GM23338 (cell line): ENCODE data around the gene DIRAS3. TPM values are rescaled to one million over a fixed set of nuclear protein-coding genes. Genes with fewer than 3 reads are reported as not detected.

Experiments
- ATAC-seq: fragments of 200-7000 bp; cut with Tn5 transposase; 3 replicates; pipeline ENCODE4 v1.9.1; 2020
- DNase-seq: peaks from one replicate; pipeline ENCODE4 v3.0.0-alpha.2; 2015; ENCODE audit warnings: low spot score
- H2AFZ ChIP-seq: fragments of 200-600 bp; sonication (generic); 2 replicates; pipeline ENCODE4 v1.8.0; 2016; ENCODE audit warnings: antibody characterized with exemption, mild to moderate bottlenecking, moderate library complexity
- H3F3A ChIP-seq: fragments of 200-600 bp; sonication (generic); replicated peaks from 2 replicates; pipeline ENCODE4 v1.8.0; 2017; ENCODE audit warnings: antibody characterized with exemption, mixed run types, low read depth
- H3K27ac ChIP-seq: fragments of 200-600 bp; sonication (generic); 2 replicates; pipeline ENCODE4 v1.6.1; 2016; ENCODE audit warnings: low read depth
- H3K27me3 ChIP-seq: fragments of 200-600 bp; sonication (generic); 2 replicates; pipeline ENCODE4 v1.8.0; 2016; ENCODE audit warnings: mild to moderate bottlenecking, mixed run types, moderate library complexity; ENCODE audit not compliant: insufficient read depth
- H3K36me3 ChIP-seq: fragments of 200-600 bp; sonication (generic); 2 replicates; pipeline ENCODE4 v1.8.0; 2016; ENCODE audit warnings: mild to moderate bottlenecking; ENCODE audit not compliant: insufficient read depth
- H3K4me1 ChIP-seq: fragments of 200-600 bp; sonication (generic); 2 replicates; pipeline ENCODE4 v1.8.0; 2016; ENCODE audit warnings: mild to moderate bottlenecking, moderate library complexity; ENCODE audit not compliant: insufficient read depth
- H3K4me2 ChIP-seq: fragments of 200-600 bp; sonication (generic); 2 replicates; pipeline ENCODE4 v1.7.1; 2017; ENCODE audit warnings: mixed run types
- H3K4me3 ChIP-seq: fragments of 200-600 bp; sonication (generic); 2 replicates; pipeline ENCODE4 v1.6.1; 2016; ENCODE audit warnings: mixed run types
- H3K79me2 ChIP-seq: fragments of 200-600 bp; sonication (generic); replicated peaks from 2 replicates; pipeline ENCODE4 v1.8.0; 2017; ENCODE audit warnings: mild to moderate bottlenecking; ENCODE audit not compliant: insufficient read depth
- H3K9me2 ChIP-seq: fragments of 200-600 bp; sonication (generic); 2 replicates; pipeline ENCODE4 v1.8.0; 2017; ENCODE audit not compliant: insufficient read depth
- H4K20me1 ChIP-seq: fragments of 200-600 bp; sonication (generic); replicated peaks from 2 replicates; pipeline ENCODE4 v1.8.0; 2017; ENCODE audit warnings: mild to moderate bottlenecking; ENCODE audit not compliant: insufficient read depth
- H3K27ac Mint-ChIP-seq: 2 replicates; pipeline ENCODE4 v1.8.0; 2020; ENCODE audit warnings: inconsistent platforms, mild to moderate bottlenecking, moderate library complexity, mixed read lengths
- H3K27me3 Mint-ChIP-seq: 3 replicates; pipeline ENCODE4 v1.8.0; 2022; ENCODE audit warnings: low read depth, mild to moderate bottlenecking, moderate library complexity, mixed read lengths, inconsistent platforms; ENCODE audit not compliant: insufficient read depth, poor library complexity
- H3K36me3 Mint-ChIP-seq: 3 replicates; pipeline ENCODE4 v1.8.0; 2021; ENCODE audit warnings: low read depth, mild to moderate bottlenecking, inconsistent platforms, moderate library complexity, mixed read lengths
- H3K4me1 Mint-ChIP-seq: 3 replicates; pipeline ENCODE4 v1.8.0; 2020; ENCODE audit warnings: mild to moderate bottlenecking, inconsistent platforms, mixed read lengths
- H3K4me3 Mint-ChIP-seq: 3 replicates; pipeline ENCODE4 v1.8.0; 2021; ENCODE audit warnings: moderate library complexity, mild to moderate bottlenecking, inconsistent platforms, mixed read lengths
- H3K9me3 Mint-ChIP-seq: 3 replicates; pipeline ENCODE4 v1.8.0; 2020; ENCODE audit warnings: moderate library complexity, mild to moderate bottlenecking, inconsistent platforms, mixed read lengths
- CTCF ChIP-seq, 2 experiments: fragments of 200-600 bp in 1 of 2; sonication (generic) in 1 of 2; conservative IDR thresholded peaks; 2 replicates each; pipeline versions ENCODE4 v1.5.1 to v1.6.1; 2016 to 2017; ENCODE audit warnings: antibody characterized with exemption in 2 of 2, low read depth in 2 of 2, mild to moderate bottlenecking in 2 of 2, moderate library complexity in 1 of 2
- ETS1 ChIP-seq: IDR thresholded peaks from 2 replicates; pipeline ENCODE4 v1.6.1; 2016; ENCODE audit warnings: antibody characterized with exemption
- EZH2 ChIP-seq: fragments of 200-600 bp; sonication (generic); IDR thresholded peaks from one replicate; pipeline ENCODE4 v1.8.0; 2017; ENCODE audit warnings: antibody characterized with exemption, mild to moderate bottlenecking, low read depth; ENCODE audit not compliant: unreplicated experiment
- EZH2phosphoT487 ChIP-seq: fragments of 200-600 bp; sonication (generic); IDR thresholded peaks from one replicate; pipeline ENCODE4 v1.8.1; 2018; ENCODE audit warnings: antibody characterized with exemption; ENCODE audit not compliant: unreplicated experiment
- JUNB ChIP-seq: IDR thresholded peaks from one replicate; pipeline ENCODE4 v1.6.1; 2016; ENCODE audit warnings: antibody characterized with exemption; ENCODE audit not compliant: unreplicated experiment
- NANOG ChIP-seq: IDR thresholded peaks from 2 replicates; pipeline ENCODE4 v1.6.1; 2016; ENCODE audit warnings: antibody characterized with exemption, borderline replicate concordance
- REST ChIP-seq: IDR thresholded peaks from one replicate; pipeline ENCODE4 v1.6.1; 2018; ENCODE audit warnings: antibody characterized with exemption; ENCODE audit not compliant: unreplicated experiment
- STAT1 ChIP-seq: IDR thresholded peaks from one replicate; pipeline ENCODE4 v1.6.1; 2016; ENCODE audit warnings: antibody characterized with exemption; ENCODE audit not compliant: unreplicated experiment
- ZNF114 ChIP-seq: fragments of 250-450 bp; sonication (Bioruptor Pico); IDR thresholded peaks from 2 replicates; pipeline ENCODE4 v1.5.0; 2020; ENCODE audit warnings: mild to moderate bottlenecking, moderate library complexity
- polyA plus RNA-seq: library from polyadenylated mRNA; unstranded; fragments of >200 nt; fragmentation: Nextera tagmentation; extraction: Ambion mirVana; gene quantifications from 2 replicates; pipeline ENCODE4 v1.2.1, GENCODE V29; 2016
- total RNA-seq: library from RNA; depleted of rRNA; stranded (reverse); fragments of >200 nt; shearing (Covaris generic); gene quantifications from 2 replicates; pipeline ENCODE4 v1.2.3, GENCODE V29; 2014

Gene DIRAS3
- total and polyA plus RNA-seq, 2 experiments from 2014 or later, result 0.21 to 0.40 TPM

DNA sequence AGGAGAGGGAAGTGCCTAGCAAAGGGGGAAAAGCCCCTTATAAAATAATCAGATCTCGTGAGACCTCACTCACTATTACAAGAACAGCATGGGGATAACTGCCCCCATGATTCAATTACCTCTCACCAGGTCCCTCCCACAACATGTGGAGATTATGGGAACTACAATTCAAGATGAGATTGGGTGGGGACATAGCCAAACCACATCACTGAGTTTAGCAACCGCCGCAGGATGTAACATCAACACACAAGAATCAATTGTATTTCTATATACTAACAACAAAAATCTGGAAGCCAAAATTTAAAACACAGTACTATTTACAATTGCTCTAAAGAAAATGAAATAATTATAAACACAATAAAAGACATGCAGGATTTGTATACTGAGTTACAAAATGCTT, 21.9 kb downstream of the DIRAS3 start (continued):
- no peak for TF ChIP-seq CTCF (conservative IDR thresholded peaks at IDR 0.05; ENCODE audit: low read depth in 2 of 2)

GRCh38 chr1:68024635-68025338, 25.6 kb downstream of the DIRAS3 start:
- no peak overlapping the region for H2AFZ ChIP-seq
- no peaks in the 10 kb centered on the region for H3K36me3 Mint-ChIP-seq
- no peak overlapping the region for H3K27ac Mint-ChIP-seq
- H3K4me1 ChIP-seq, result peaks cover 11% of the 10 kb centered on the region; the same call in 1 of the 2 replicates
- H3K4me3 Mint-ChIP-seq, result no peak overlapping the region
- no peaks in the 10 kb centered on the region for H3K27me3 ChIP-seq
- no peak overlapping the region for H3K27ac ChIP-seq
- ATAC-seq, result no peak
- H4K20me1 ChIP-seq, result no peaks in the 10 kb centered on the region
- peaks cover 8% of the 10 kb centered on the region; the same call in 2 of the 3 replicates for H3K4me1 Mint-ChIP-seq
- no peak overlapping the region for H3K4me3 ChIP-seq
- no peaks in the 10 kb centered on the region for H3K27me3 Mint-ChIP-seq
- no peak for TF ChIP-seq EZH2
- TF ChIP-seq ETS1, result no peak
- no peak for TF ChIP-seq STAT1
- no peak for TF ChIP-seq ZNF114 (CRISPR knock-in tag)
- TF ChIP-seq NANOG, result no peak
- TF ChIP-seq REST, result no peak
- TF ChIP-seq JUNB, result no peak
- TF ChIP-seq EZH2phosphoT487, result no peak
- H3K36me3 ChIP-seq, result no peaks in the 10 kb centered on the region
- no peaks in the 10 kb centered on the region for H3K79me2 ChIP-seq
- H3K4me2 ChIP-seq, result no peak overlapping the region
- H3K9me2 ChIP-seq, result peaks cover 13% of the 10 kb centered on the region
- no peak for DNase-seq
- no peaks in the 10 kb centered on the region for H3K9me3 Mint-ChIP-seq
- no peaks in the 10 kb centered on the region for H3F3A ChIP-seq
